ENCODE measurements around the gene MTREX.

DNA sequence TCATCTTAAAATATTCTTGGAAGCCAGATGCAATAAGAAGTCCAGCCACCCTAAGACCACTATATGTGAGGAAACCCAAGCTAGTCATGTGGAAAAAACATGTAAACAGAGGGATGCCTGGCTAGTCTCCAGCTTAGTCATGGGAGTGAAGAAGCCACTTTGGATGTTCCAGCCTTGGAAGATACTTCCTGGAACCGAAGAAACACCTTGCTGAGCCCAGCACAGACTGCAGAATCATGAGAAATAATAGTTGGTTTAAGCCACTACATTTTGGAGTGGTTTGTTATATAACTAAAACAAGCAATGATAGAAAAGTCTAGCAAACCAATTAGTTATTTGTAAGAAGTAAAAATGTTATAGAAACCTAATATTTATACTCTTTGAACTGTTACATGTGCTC is 12.9 kb upstream of the MTREX start:
- TF ChIP-seq, protein P1, sequence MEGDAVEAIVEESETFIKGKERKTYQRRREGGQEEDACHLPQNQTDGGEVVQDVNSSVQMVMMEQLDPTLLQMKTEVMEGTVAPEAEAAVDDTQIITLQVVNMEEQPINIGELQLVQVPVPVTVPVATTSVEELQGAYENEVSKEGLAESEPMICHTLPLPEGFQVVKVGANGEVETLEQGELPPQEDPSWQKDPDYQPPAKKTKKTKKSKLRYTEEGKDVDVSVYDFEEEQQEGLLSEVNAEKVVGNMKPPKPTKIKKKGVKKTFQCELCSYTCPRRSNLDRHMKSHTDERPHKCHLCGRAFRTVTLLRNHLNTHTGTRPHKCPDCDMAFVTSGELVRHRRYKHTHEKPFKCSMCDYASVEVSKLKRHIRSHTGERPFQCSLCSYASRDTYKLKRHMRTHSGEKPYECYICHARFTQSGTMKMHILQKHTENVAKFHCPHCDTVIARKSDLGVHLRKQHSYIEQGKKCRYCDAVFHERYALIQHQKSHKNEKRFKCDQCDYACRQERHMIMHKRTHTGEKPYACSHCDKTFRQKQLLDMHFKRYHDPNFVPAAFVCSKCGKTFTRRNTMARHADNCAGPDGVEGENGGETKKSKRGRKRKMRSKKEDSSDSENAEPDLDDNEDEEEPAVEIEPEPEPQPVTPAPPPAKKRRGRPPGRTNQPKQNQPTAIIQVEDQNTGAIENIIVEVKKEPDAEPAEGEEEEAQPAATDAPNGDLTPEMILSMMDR (IDR thresholded peaks at IDR 0.05), result no peak
- no peak for TF ChIP-seq POLR2A (IDR thresholded peaks at IDR 0.05)
